Measurements from ENCODE around the gene TTBK1. TPM values are rescaled to one million over a fixed set of nuclear protein-coding genes. Genes with fewer than 3 reads are reported as not detected.

TTBK1 gene
- polyA plus RNA-seq, 1 of the 3 experiments (the other 2 are of a cell fraction) = 0.94 TPM

DNA sequence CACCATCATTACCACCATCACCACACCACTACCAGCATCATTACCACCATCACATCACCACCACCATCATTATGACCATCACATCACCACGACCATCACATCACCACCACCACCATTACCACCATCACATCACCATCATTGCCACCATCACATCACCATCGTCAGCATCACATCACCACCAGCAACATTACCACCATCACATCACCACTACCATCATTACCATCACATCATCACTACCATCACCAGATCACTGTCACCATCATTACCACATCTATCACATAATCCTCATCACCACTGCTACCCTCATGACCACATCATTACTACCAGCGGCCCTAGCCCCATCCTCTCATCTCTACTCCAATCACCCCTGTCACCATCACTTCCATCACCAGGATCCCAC is 51.3 kb downstream of the TTBK1 start (continued):
- no peak for TF ChIP-seq FOXM1 (IDR thresholded peaks at IDR 0.05; ENCODE audit: low read depth)
- TF ChIP-seq, protein P1, sequence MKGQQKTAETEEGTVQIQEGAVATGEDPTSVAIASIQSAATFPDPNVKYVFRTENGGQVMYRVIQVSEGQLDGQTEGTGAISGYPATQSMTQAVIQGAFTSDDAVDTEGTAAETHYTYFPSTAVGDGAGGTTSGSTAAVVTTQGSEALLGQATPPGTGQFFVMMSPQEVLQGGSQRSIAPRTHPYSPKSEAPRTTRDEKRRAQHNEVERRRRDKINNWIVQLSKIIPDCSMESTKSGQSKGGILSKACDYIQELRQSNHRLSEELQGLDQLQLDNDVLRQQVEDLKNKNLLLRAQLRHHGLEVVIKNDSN (IDR thresholded peaks at IDR 0.05; ENCODE audit: borderline replicate concordance, low read depth) = no peak
- no peak for TF ChIP-seq GABPA (IDR thresholded peaks at IDR 0.05; ENCODE audit: low read depth)
- no peak for TF ChIP-seq JUND (IDR thresholded peaks at IDR 0.05)
- TF ChIP-seq, protein P2, sequence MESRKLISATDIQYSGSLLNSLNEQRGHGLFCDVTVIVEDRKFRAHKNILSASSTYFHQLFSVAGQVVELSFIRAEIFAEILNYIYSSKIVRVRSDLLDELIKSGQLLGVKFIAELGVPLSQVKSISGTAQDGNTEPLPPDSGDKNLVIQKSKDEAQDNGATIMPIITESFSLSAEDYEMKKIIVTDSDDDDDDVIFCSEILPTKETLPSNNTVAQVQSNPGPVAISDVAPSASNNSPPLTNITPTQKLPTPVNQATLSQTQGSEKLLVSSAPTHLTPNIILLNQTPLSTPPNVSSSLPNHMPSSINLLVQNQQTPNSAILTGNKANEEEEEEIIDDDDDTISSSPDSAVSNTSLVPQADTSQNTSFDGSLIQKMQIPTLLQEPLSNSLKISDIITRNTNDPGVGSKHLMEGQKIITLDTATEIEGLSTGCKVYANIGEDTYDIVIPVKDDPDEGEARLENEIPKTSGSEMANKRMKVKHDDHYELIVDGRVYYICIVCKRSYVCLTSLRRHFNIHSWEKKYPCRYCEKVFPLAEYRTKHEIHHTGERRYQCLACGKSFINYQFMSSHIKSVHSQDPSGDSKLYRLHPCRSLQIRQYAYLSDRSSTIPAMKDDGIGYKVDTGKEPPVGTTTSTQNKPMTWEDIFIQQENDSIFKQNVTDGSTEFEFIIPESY (IDR thresholded peaks at IDR 0.05; ENCODE audit: borderline replicate concordance, low read depth) = no peak
- no peak for TF ChIP-seq FOXJ3 (CRISPR knock-in tag; IDR thresholded peaks at IDR 0.05)

DNA sequence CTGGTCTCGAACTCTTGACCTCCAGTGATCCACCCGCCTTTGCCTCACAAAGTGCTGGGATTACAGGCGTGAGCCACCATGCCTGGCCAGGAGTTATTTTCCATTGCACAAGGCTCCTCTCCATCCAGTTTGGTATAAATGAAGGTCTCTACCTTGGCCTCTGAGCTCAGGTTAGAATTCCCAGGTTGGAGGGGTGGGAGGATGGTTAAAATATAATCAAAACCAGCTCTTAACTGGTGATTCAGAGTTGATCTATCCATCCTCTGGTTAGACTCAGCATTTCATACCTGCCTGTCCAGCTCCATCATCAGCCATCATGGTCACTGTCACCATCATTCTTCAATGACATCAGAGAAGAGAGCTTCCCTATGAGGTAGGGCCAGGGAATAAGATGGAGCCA is 52.2 kb downstream of the TTBK1 start:
- Histone ChIP-seq H3K79me2 (ENCODE audit: insufficient read depth) (no peaks in the 10 kb centered on the region), H3K36me3 (replicated peaks in 1 of 2; ENCODE audit: control insufficient read depth in 1 of 2, insufficient read depth in 2 of 2, low read length in 1 of 2) (no peaks in the 10 kb centered on the region), H3K27ac (ENCODE audit: low read depth in 2 of 2, low read length in 1 of 2) (no peak overlapping the region), H3K9ac (no peak overlapping the region), H3K4me3 (ENCODE audit: low read depth in 2 of 2, low read length in 1 of 2) (no peak overlapping the region), H3K4me1 (ENCODE audit: control insufficient read depth in 1 of 2, insufficient read depth in 2 of 2, low read depth in 1 of 2, low read length in 1 of 2) (peaks cover 0 to 10% of the 10 kb centered on the region in 2 experiments; a peak in 1 of 4 replicates), H2AFZ (ENCODE audit: low read depth) (no peak overlapping the region), H4K20me1 (ENCODE audit: insufficient read depth) (no peaks in the 10 kb centered on the region), H3K9me3 (no peaks in the 10 kb centered on the region), H3K27me3 (ENCODE audit: insufficient read depth) (peaks cover 6% of the 10 kb centered on the region; the same call in 1 of the 2 replicates), H3K9me2 (no peaks in the 10 kb centered on the region), H3K4me2 (no peak overlapping the region), H3F3A (replicated peaks; ENCODE audit: insufficient read depth) (no peaks in the 10 kb centered on the region)
- ChIA-PET POLR2A (no interaction called here), CTCF (interaction anchor here (2.2 kb wide), 1 partner anchor 66 kb away, joined by 8 read pairs; the partner anchor contains the start of gene DNPH1)
- TF ChIP-seq RXRA (IDR thresholded peaks at IDR 0.05; ENCODE audit: borderline replicate concordance, low read depth) (no peak), TAF1 (IDR thresholded peaks at IDR 0.05; ENCODE audit: borderline replicate concordance, low read depth, low read length) (no peak), TCF12 (IDR thresholded peaks at IDR 0.05) (no peak), MXI1 (IDR thresholded peaks at IDR 0.05; ENCODE audit: low read depth, low read length) (no peak)
- TF ChIP-seq, protein P1 (IDR thresholded peaks at IDR 0.05; ENCODE audit: borderline replicate concordance, low read depth) = no peak
- 82% methylated on average over 3 of the region's 3 CpGs for WGBS (ENCODE audit: low lambda C conversion rate)
- DNase-seq = no peak

DNA sequence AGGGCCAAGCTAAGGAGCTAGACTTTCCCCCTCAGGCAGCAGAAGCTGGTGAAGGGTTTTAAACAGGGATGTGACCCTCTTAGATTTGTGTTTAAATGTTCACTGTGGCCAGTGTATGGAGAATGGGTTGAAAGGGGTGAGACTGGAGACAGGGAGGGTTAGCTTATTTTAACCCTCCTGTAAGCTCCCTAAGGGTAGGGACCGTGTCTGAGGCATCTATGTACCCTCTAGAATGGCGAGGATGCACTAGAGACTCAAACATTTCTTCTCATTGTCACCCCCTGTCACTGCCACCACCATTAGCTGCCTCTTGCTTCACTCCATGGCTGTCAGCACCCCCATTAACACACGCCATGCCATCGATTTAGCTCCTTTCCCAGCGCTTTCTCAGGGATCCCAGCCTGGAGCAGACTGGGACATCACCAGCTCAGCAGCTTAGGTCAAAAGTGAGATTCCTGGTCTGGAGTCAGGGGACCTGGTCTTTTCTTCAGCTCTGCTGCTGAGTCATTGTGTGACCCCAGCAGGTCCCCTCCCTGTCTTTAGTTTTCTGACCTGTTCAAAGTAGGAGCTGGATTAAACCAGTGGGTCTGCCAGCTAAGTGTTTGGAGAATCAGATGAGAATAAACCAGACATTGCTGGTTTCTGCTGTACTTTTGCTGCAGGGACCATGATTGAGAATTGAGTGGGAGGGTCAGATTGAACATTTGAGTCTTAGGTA is 53.7 kb downstream of the TTBK1 start:
- Histone ChIP-seq H3K9ac (no peak overlapping the region), H3K36me3 (replicated peaks in 1 of 2; ENCODE audit: control insufficient read depth in 1 of 2, insufficient read depth in 2 of 2, low read length in 1 of 2) (no peaks in the 10 kb centered on the region), H3K4me1 (ENCODE audit: control insufficient read depth in 1 of 2, insufficient read depth in 2 of 2, low read depth in 1 of 2, low read length in 1 of 2) (peaks cover 0 to 10% of the 10 kb centered on the region in 2 experiments; a peak in 1 of 4 replicates), H3K4me3 (ENCODE audit: low read depth in 2 of 2, low read length in 1 of 2) (no peak overlapping the region), H3K79me2 (ENCODE audit: insufficient read depth) (no peaks in the 10 kb centered on the region), H3K9me3 (no peaks in the 10 kb centered on the region), H4K20me1 (ENCODE audit: insufficient read depth) (no peaks in the 10 kb centered on the region), H3K4me2 (no peak overlapping the region), H3K27me3 (ENCODE audit: insufficient read depth) (peaks cover 6% of the 10 kb centered on the region; the same call in 1 of the 2 replicates), H3F3A (replicated peaks; ENCODE audit: insufficient read depth) (no peaks in the 10 kb centered on the region), H3K9me2 (no peaks in the 10 kb centered on the region), H3K27ac (ENCODE audit: low read depth in 2 of 2, low read length in 1 of 2) (no peak overlapping the region), H2AFZ (ENCODE audit: low read depth) (no peak overlapping the region)
- POLR2A ChIA-PET = no interaction called here
- CTCF ChIA-PET = interaction anchor here (0.8 to 2.2 kb wide), 3 partner anchors 9 to 68 kb away, joined by 3 to 8 read pairs (median 8); partner anchors contain the start of gene DNPH1
- WGBS (ENCODE audit: low lambda C conversion rate) = 34% methylated on average over 5 of the region's 5 CpGs
- DNase-seq = no peak
- no peak for TF ChIP-seq GATA2 (CRISPR knock-in tag; IDR thresholded peaks at IDR 0.05)
- TF ChIP-seq FOXJ3 (CRISPR knock-in tag; IDR thresholded peaks at IDR 0.05) = no peak
- no peak for TF ChIP-seq MEF2A (IDR thresholded peaks at IDR 0.05; ENCODE audit: borderline replicate concordance, low read depth)
- TF ChIP-seq, protein P3, sequence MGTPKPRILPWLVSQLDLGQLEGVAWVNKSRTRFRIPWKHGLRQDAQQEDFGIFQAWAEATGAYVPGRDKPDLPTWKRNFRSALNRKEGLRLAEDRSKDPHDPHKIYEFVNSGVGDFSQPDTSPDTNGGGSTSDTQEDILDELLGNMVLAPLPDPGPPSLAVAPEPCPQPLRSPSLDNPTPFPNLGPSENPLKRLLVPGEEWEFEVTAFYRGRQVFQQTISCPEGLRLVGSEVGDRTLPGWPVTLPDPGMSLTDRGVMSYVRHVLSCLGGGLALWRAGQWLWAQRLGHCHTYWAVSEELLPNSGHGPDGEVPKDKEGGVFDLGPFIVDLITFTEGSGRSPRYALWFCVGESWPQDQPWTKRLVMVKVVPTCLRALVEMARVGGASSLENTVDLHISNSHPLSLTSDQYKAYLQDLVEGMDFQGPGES (IDR thresholded peaks at IDR 0.05; ENCODE audit: low read depth, low read length) = no peak
- TF ChIP-seq TAF1 (IDR thresholded peaks at IDR 0.05; ENCODE audit: borderline replicate concordance, low read depth, low read length) = no peak
- TF ChIP-seq NRF1 (IDR thresholded peaks at IDR 0.05; ENCODE audit: low read depth, low read length) = no peak
- TF ChIP-seq NFIC (IDR thresholded peaks at IDR 0.05; ENCODE audit: borderline replicate concordance) = no peak
- no peak for TF ChIP-seq FOSL2 (IDR thresholded peaks at IDR 0.05; ENCODE audit: borderline replicate concordance, low read depth)
- TF ChIP-seq, protein P4, sequence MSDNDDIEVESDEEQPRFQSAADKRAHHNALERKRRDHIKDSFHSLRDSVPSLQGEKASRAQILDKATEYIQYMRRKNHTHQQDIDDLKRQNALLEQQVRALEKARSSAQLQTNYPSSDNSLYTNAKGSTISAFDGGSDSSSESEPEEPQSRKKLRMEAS (IDR thresholded peaks at IDR 0.05; ENCODE audit: low read depth) = no peak
